Panc1 (cell line): ENCODE results near the gene MTUS2. TPM values are rescaled to one million over a fixed set of nuclear protein-coding genes. Genes with fewer than 3 reads are reported as not detected.

Experiments used
- ATAC-seq: fragments of 200-7000 bp; cut with Tn5 transposase; 2 replicates; pipeline ENCODE4 v1.9.1; 2020; ENCODE audit warnings: mild to moderate bottlenecking, moderate library complexity
- BruUV-seq: library from RNA; stranded (reverse); fragments of 400-500 nt; replicated peaks from 2 replicates; lab custom pipeline; 2021; lab: Mats Ljungman, UMichigan
- CTCF ChIA-PET: fragments of 300-600 bp; sonication (Branson Sonifier 250); formaldehyde crosslinking; loops from one replicate; lab custom pipeline; 2022; ENCODE audit warnings: antibody characterized with exemption; lab: Charles Lee
- POLR2A ChIA-PET: fragments of 300-600 bp; sonication (Branson Sonifier 250); formaldehyde crosslinking; loops from one replicate; lab custom pipeline; 2022; ENCODE audit warnings: antibody characterized with exemption; lab: Charles Lee
- DNase-seq: peaks from one replicate; pipeline ENCODE4 v3.0.0-alpha.2; 2010; ENCODE audit warnings: low read depth, low spot score
- H3K27ac ChIP-seq: 2 replicates; pipeline ENCODE4 v1.5.1; 2011; ENCODE audit warnings: mild to moderate bottlenecking, low read length, inconsistent platforms
- H3K27me3 ChIP-seq: fragments of 200-500 bp; sonication (Bioruptor generic); 2 replicates; pipeline ENCODE4 v1.6.0; 2014; ENCODE audit warnings: low read length, inconsistent platforms; ENCODE audit not compliant: control insufficient read depth, insufficient read depth
- H3K36me3 ChIP-seq: fragments of 200-500 bp; sonication (Bioruptor generic); 2 replicates; pipeline ENCODE4 v1.5.1; 2014; ENCODE audit warnings: inconsistent platforms, mild to moderate bottlenecking, low read length, moderate library complexity; ENCODE audit not compliant: control insufficient read depth, insufficient read depth
- H3K4me1 ChIP-seq: 2 replicates; pipeline ENCODE4 v1.5.1; 2011; ENCODE audit warnings: inconsistent platforms, mild to moderate bottlenecking, low read length, moderate library complexity; ENCODE audit not compliant: control insufficient read depth, insufficient read depth
- H3K4me3 ChIP-seq, 2 experiments: 2 replicates each; pipeline ENCODE4 v1.5.1; 2011 to 2012; ENCODE audit warnings: low read depth in 2 of 2, low read length in 2 of 2, mild to moderate bottlenecking in 2 of 2, inconsistent platforms in 1 of 2, moderate library complexity in 1 of 2
- H3K9me3 ChIP-seq: fragments of 200-500 bp; sonication (Bioruptor generic); 2 replicates; pipeline ENCODE4 v1.5.1; 2014; ENCODE audit warnings: low read depth, mild to moderate bottlenecking, inconsistent platforms, low read length, moderate library complexity; ENCODE audit not compliant: control insufficient read depth, insufficient read depth
- POLR2AphosphoS5 ChIP-seq: IDR thresholded peaks from 2 replicates; pipeline ENCODE4 v1.6.1; 2012; ENCODE audit warnings: mild to moderate bottlenecking, low read depth, low read length, moderate library complexity
- SIN3A ChIP-seq: IDR thresholded peaks from 2 replicates; pipeline ENCODE4 v1.6.1; 2012; ENCODE audit warnings: low read depth, mild to moderate bottlenecking, low read length, moderate library complexity, borderline replicate concordance; ENCODE audit not compliant: insufficient read depth
- TCF7L2 ChIP-seq: IDR thresholded peaks from 2 replicates; pipeline ENCODE4 v1.6.1; 2011; ENCODE audit warnings: mild to moderate bottlenecking, low read depth, low read length, inconsistent platforms
- in situ Hi-C: cut with HindIII; loops from 2 replicates; pipeline ENCODE4 v1.10.0; 2016; ENCODE audit warnings: low sequenced_read_pairs, low pct_unique_long_range_greater_than_20kb
- intact Hi-C: fragments of 100-400 bp; cut with micrococcal nuclease; formaldehyde crosslinking; loops from one replicate; pipeline ENCODE4 v1.10.0; 2022; ENCODE audit not compliant: unreplicated experiment
- total RNA-seq: library from RNA; stranded (reverse); gene quantifications from one replicate; pipeline ENCODE4 v1.2.1, GENCODE V29; 2021; ENCODE audit not compliant: unreplicated experiment
- TF ChIP-seq, protein P1 (sequence below): fragments of 450-650 bp; IDR thresholded peaks from 2 replicates; pipeline ENCODE4 v1.5.1; 2017; ENCODE audit warnings: mild to moderate bottlenecking
- TF ChIP-seq, protein P2 (sequence below), 2 experiments: IDR thresholded peaks; 2 replicates each; pipeline ENCODE4 v1.6.1; 2011 to 2012; ENCODE audit warnings: low read depth in 2 of 2, control low read depth in 1 of 2, low read length in 1 of 2, mild to moderate bottlenecking in 1 of 2, moderate library complexity in 1 of 2; ENCODE audit not compliant: insufficient read depth in 1 of 2

The MTUS2 gene
- total RNA-seq, 1 experiment from 2014 or later, result 0.05 TPM

DNA sequence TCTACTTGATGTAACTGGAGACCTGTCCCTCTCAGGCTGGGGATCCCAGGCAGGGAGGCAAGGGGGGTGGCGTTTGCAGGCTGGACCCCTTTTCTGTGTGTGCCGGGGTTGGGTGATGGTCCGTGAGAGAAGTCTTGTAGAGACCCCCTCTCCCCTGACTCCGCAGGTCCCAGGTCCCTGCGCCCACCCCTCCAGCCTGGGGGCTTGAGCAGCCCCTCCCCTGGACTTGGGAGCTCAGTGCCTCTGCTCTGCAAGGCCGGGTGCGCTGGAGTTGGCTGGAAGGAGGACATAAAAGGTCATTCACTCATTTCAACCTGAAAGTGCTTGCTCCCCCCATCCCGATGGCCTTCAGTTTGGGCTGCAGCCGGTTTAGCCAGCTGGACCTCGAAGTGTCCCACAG is 685.8 kb downstream of the MTUS2 start:
- no peaks in the 10 kb centered on the region for H3K4me1 ChIP-seq
- no peaks in the 10 kb centered on the region for H3K36me3 ChIP-seq
- in situ Hi-C loops (no loop called here), intact Hi-C loops (no loop called here)
- no TSS peak for BruUV-seq
- H3K9me3 ChIP-seq, result no peaks in the 10 kb centered on the region
- no peak overlapping the region for H3K4me3 ChIP-seq
- H3K27me3 ChIP-seq, result no peaks in the 10 kb centered on the region
- ATAC-seq, result no peak
- DNase-seq, result no peak
- H3K27ac ChIP-seq, result no peak overlapping the region
- TF ChIP-seq, protein P1, sequence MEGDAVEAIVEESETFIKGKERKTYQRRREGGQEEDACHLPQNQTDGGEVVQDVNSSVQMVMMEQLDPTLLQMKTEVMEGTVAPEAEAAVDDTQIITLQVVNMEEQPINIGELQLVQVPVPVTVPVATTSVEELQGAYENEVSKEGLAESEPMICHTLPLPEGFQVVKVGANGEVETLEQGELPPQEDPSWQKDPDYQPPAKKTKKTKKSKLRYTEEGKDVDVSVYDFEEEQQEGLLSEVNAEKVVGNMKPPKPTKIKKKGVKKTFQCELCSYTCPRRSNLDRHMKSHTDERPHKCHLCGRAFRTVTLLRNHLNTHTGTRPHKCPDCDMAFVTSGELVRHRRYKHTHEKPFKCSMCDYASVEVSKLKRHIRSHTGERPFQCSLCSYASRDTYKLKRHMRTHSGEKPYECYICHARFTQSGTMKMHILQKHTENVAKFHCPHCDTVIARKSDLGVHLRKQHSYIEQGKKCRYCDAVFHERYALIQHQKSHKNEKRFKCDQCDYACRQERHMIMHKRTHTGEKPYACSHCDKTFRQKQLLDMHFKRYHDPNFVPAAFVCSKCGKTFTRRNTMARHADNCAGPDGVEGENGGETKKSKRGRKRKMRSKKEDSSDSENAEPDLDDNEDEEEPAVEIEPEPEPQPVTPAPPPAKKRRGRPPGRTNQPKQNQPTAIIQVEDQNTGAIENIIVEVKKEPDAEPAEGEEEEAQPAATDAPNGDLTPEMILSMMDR, result no peak
- TF ChIP-seq TCF7L2 (no peak), SIN3A (no peak), POLR2AphosphoS5 (no peak)
- TF ChIP-seq, protein P2, sequence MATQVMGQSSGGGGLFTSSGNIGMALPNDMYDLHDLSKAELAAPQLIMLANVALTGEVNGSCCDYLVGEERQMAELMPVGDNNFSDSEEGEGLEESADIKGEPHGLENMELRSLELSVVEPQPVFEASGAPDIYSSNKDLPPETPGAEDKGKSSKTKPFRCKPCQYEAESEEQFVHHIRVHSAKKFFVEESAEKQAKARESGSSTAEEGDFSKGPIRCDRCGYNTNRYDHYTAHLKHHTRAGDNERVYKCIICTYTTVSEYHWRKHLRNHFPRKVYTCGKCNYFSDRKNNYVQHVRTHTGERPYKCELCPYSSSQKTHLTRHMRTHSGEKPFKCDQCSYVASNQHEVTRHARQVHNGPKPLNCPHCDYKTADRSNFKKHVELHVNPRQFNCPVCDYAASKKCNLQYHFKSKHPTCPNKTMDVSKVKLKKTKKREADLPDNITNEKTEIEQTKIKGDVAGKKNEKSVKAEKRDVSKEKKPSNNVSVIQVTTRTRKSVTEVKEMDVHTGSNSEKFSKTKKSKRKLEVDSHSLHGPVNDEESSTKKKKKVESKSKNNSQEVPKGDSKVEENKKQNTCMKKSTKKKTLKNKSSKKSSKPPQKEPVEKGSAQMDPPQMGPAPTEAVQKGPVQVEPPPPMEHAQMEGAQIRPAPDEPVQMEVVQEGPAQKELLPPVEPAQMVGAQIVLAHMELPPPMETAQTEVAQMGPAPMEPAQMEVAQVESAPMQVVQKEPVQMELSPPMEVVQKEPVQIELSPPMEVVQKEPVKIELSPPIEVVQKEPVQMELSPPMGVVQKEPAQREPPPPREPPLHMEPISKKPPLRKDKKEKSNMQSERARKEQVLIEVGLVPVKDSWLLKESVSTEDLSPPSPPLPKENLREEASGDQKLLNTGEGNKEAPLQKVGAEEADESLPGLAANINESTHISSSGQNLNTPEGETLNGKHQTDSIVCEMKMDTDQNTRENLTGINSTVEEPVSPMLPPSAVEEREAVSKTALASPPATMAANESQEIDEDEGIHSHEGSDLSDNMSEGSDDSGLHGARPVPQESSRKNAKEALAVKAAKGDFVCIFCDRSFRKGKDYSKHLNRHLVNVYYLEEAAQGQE (IDR thresholded peaks at IDR 0.05; ENCODE audit: insufficient read depth in 1 of 2, low read depth in 2 of 2, low read length in 1 of 2), result no peak
- ChIA-PET POLR2A (no interaction called here), CTCF (no interaction called here)

DNA sequence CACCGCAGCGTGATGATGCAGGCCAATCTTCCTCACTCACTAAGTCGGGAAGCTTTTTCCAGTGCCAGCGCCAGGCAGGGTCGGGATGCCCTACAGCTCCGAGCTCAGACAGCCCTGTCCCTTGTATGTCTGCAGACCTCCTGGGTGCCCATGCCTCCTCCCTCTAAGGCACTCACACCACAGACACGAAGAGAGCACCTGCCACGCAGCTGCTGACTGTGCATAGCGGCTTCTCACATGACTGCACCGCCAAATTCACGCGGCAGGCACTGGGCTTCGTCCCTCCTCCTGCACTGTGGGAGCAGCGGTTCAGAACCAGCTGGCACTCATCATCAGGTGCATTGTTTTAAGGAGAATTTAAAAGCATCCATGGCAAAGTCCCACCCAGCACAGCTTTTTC is 687.2 kb downstream of the MTUS2 start:
- CTCF ChIA-PET, result no interaction called here
- in situ Hi-C loops, result no loop called here

More for the DNA sequence above, 687.2 kb downstream of the MTUS2 start:
- TF ChIP-seq TCF7L2 (no peak), SIN3A (no peak)
- TF ChIP-seq, protein P1, result no peak
- Histone ChIP-seq H3K27me3 (no peaks in the 10 kb centered on the region), H3K36me3 (no peaks in the 10 kb centered on the region), H3K4me1 (no peaks in the 10 kb centered on the region), H3K4me3 (no peak overlapping the region), H3K9me3 (no peaks in the 10 kb centered on the region), H3K27ac (no peak overlapping the region)
- POLR2A ChIA-PET, result no interaction called here
- no TSS peak for BruUV-seq
- ATAC-seq, result no peak
- no peak for DNase-seq
- intact Hi-C loops, result no loop called here
